ENCODE results near the gene ELMOD3. TPM values are rescaled to one million over a fixed set of nuclear protein-coding genes. Genes with fewer than 3 reads are reported as not detected.

The ELMOD3 gene
- total RNA-seq, 2 experiments from 2014 or later = 9.8 to 11.3 TPM

- no peaks in the 10 kb centered on the region for H3K36me3 Mint-ChIP-seq
- no peak for DNase-seq
- no peak overlapping the region for H3K4me3 Mint-ChIP-seq
- H3K9me3 Mint-ChIP-seq = no peaks in the 10 kb centered on the region
- H3K4me1 Mint-ChIP-seq = peaks cover 29% of the 10 kb centered on the region
- no peak overlapping the region for H3K27ac Mint-ChIP-seq
- no peaks in the 10 kb centered on the region for H3K27me3 Mint-ChIP-seq
These were observed 86.2 kb downstream of the ELMOD3 start for GRCh38 chr2:85440729-85441128.

Other genes starting within 250 kb of the ELMOD3 start
- gene TCF7L1, start 221.4 kb upstream of the ELMOD3 start, total RNA-seq = under 1 TPM in 1 of 2 experiments, not detected in 1; 0.06 TPM
- gene TGOLN2, start 26.8 kb upstream of the ELMOD3 start, total RNA-seq = 10 to 100 TPM; 74.9 to 77.2 TPM
- 10 to 100 TPM; 21.5 to 23.3 TPM for gene RETSAT, start 241 bp upstream of the ELMOD3 start, total RNA-seq
- gene CAPG, start 55.6 kb downstream of the ELMOD3 start, total RNA-seq = 10 to 100 TPM; 18.1 to 19.8 TPM
- gene SH2D6, start 63.9 kb downstream of the ELMOD3 start, total RNA-seq = 1 to 10 TPM in 1 of 2 experiments, under 1 TPM in 1; 0.74 to 1.2 TPM
- gene MAT2A, start 184.4 kb downstream of the ELMOD3 start, total RNA-seq = 100 to 1,000 TPM; 368 to 384 TPM
- gene GGCX, start 206.7 kb downstream of the ELMOD3 start, total RNA-seq = 10 to 100 TPM; 19.6 to 19.9 TPM
- 10 to 100 TPM; 94.3 to 98.3 TPM for gene VAMP8, start 222.8 kb downstream of the ELMOD3 start, total RNA-seq
- 10 to 100 TPM; 27.9 to 29.3 TPM for gene VAMP5, start 229.7 kb downstream of the ELMOD3 start, total RNA-seq
- 100 to 1,000 TPM in 1 of 2 experiments, 10 to 100 TPM in 1; 90.9 to 104 TPM for gene RNF181, start 241.0 kb downstream of the ELMOD3 start, total RNA-seq
- 1 to 10 TPM; 2.4 to 3.4 TPM for gene TMEM150A, start 247.9 kb downstream of the ELMOD3 start, total RNA-seq